Measurements from ENCODE around the gene MARF1.
"Not testable (repeated sequence)": the region's sequence is repeated elsewhere in the genome, so short reads cannot be mapped to it uniquely, and the experiment has no call there.

The MARF1 gene

DNA sequence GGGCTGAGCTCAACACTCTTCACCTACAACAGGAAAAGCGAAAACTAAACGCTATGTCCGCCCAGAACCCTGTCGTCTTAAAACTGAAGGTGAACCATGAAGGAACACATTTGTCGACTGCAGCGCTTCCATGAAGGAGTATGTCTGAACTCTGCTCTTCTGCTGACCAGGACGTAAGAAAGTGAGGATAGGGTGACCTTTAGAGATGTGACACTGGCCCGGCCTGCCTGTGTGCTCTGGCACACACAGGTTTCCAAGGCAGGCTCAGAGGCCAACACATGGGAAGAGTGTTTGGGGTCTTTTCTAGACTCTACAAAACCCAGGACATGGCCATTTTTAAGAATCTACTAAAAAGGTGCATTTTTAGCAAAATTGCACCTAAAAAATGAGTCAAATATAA lies 21.1 kb downstream of the MARF1 start:
- DNase-seq (ENCODE audit: low read depth in 1 of 2, low spot score in 1 of 2): no peak

DNA sequence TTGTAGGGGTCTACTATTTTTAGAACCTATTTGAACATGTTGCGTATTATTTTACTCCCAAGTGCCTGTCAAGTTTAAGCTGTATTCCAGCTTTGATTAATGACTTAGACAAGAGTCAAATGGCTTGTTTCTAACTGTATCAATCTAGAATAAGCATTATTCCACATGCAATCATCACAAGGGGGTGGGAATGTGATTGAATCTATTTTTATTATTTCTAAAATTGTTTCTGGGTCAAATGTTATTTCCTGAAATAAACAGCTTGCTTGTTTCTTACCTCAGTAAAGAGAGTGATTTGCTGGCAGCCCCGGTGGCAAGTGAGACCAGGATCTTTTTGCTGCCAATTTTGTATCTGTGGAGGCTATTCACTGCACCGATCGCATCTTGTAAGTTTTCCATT lies 21.5 kb downstream of the MARF1 start:
- DNase-seq (ENCODE audit: low read depth in 1 of 2, low spot score in 1 of 2): no peak

DNA sequence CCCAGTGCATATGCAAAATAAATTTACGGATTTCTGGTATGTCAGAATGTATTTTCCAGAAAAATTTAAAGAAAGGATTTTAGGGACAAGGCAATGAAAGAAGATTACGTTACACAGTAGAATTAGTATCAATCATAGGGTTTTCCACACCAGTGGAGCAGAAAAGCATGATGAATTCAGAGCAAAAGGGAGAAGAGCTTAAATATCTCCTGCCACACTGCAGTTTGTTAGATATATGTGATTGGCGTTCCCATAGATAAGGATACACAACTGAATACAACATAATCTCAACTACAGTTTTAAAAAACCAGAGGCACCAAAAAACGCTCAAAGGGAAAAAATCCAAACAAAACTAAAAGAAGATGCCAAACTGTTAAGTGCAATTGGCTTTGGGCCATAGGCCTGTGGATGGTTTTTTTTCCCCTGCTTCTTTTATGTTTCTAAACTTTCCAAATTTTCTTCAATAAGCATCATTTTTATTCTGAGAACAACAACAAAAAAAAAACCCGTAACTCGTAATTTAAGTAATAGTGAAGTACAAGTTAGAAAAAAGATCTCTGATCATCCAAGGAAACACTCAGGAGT lies 22.3 kb downstream of the MARF1 start:
- no peak for DNase-seq (ENCODE audit: low read depth in 1 of 2, low spot score in 1 of 2)

DNA sequence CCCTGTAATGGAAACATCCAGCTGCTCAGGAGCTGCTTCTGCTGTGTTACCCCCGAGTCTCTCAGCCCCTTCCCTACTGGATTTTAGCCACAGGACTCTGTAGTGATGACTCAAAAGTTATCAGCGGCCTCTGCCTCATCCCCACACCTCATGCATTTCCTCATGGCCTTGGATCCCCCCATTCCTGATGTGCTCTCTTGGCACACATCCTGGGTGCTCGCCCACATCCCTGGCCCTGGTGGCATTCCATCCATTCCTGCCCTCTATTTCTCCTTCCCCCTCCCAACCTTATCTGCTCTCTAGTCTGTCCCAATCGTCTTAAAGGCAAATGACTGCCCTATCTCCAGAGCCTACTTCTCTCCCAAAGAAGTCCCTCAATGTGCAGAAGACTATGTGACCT lies 24.6 kb downstream of the MARF1 start:
- DNase-seq (ENCODE audit: low read depth in 1 of 2, low spot score in 1 of 2): no peak

DNA sequence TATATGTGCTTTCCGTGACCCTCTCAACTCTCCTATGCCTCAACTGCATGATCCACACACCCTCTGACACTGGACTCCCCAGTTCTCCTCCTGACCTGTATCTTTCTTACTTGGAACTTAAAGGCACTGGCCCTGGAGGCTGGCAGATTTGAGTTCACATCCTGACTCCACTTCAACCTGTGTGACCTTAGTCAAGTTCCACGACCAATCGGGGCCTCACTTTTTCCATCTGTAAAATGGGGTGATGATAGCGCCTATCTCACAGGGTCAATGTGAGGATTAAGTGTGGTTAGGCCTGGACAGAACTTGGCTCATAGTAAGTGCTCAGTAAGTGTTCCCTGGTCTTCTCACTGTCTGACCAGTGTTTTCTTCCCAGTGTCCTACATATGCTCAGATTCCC lies 25.1 kb downstream of the MARF1 start:
- DNase-seq (ENCODE audit: low read depth in 1 of 2, low spot score in 1 of 2): no peak

DNA sequence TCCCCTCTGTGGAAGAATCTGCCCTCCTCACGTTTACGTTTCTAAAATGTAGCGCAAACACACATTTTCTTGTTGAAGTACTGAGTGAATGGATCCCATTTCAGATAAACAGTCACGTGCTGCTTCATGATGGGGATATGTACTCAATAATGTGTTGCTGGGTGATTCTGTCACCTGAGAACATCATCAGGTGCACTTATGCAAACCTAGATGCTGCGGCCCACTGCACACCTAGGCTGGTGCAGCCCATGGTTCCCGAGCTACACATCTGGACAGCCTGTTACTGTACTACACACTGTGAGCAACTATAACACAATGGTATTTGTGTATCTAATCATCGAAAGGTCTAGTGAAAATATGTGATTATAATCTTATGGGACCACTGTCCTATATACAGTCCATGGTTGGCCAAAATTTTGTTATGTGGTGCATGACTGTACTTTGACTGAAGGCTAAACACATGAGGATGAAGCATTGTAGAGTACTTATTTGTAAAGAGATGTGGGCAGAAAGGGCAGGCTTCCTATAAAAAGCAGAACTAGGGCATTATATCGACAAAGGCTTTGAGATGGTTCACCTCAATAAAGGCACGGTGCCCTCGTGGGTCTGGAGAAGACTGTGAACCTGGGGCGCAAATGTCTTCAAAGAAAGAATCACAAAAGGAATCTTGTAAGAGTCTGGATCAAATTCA lies 26.3 kb downstream of the MARF1 start:
- no peak for DNase-seq (ENCODE audit: low read depth in 1 of 2, low spot score in 1 of 2)

DNA sequence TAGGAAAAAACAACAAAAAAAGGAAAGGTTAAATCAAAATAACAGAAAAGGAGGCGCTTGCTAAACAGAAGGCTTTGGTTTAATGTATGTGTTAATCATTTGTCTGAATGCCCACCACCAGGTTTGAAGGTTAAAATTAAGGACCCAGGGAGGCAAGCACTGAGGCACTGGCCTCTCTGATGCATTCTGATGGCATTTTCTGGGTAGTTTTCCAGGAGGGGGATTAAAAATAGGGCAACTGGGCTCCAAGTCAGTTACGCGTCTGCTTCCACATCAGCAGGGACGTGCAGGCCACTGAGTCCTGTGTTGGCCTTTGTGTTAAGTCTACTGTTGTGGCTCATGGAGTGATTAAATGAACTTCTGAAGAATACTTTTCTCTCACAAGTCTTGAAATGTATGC lies 26.9 kb downstream of the MARF1 start:
- no peak for DNase-seq (ENCODE audit: low read depth in 1 of 2, low spot score in 1 of 2)

DNA sequence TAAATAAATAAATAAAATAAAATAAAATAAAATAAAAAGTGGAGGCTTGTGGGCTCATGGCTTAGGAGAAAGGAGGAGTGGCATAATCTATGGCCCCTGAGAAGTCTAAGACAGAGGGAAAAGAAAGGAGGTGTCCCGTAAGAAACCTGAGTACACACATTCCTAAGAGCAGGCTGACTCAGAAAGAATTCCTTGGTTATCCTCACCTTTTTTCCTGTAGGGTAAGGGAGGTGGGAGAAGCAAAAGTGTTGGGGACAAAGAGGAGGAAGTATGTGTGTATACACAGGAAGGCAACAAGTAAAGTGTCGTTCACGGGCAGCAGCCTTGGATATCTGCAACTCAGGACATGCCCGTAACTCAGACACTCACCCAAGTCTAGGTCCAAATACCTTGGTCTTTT lies 29.3 kb downstream of the MARF1 start:
- DNase-seq (ENCODE audit: low read depth in 1 of 2, low spot score in 1 of 2): no peak

DNA sequence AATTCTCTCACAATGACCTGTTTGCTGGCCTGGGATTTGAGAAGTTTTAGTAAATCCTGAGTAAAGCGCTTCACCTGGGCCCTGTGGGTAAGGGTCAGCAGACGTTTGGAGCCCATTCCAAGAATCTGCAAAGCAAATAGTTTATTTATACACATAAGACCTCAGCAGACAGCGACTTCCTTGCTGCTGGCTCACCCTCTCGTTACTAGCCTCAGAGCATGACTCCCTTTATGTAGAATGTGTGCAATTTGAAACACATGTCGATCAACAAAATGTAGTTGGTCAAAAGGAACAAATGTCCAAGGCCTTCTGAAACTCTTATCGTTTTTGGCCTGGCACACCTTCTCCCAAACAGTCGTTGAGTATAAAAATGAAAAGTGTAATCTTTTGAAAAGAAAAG lies 31.3 kb downstream of the MARF1 start:
- no peak for DNase-seq (ENCODE audit: low read depth in 1 of 2, low spot score in 1 of 2)

DNA sequence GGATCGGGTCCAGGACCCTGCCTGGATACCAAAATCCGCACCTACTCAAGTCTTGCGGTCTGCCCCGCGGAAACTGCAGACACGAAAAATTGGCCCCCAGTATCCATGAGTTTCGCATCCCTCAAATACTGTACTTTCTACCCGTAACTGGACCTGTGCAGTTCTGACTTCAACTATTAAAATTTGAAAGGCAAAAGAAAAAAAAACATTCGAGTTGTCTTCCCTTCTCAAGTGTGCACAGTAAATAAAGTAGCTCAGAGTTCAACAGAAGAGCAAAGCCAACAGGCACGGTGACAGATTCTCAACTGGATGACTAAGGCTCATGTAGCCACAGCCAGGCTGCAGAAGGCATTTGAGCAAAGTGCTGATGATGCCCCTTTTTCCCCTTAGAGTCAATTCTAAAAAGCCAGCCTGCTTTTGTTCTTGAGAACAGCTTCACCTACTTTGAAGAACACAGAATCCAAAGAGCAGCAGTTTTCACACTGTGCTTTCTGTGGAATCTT lies 32.5 kb downstream of the MARF1 start:
- DNase-seq (ENCODE audit: low read depth in 1 of 2, low spot score in 1 of 2): no peak

DNA sequence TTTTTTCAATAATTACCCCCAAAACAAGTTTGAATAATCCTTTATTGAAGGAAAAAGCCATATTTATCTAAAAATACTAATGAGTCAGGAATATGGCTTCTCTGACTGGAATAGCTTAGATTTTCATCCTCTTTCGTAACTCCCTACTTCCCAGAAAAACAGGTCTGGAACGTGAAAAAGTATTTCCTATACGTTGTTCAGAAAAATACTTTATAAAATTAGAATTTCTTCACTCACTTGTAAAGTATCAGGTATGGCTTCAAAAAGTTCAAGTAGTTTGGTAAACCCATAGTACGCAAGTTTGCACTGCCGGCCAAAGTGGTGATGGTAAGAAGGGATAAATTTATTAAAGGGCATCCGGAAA lies 33.7 kb downstream of the MARF1 start:
- no peak for DNase-seq (ENCODE audit: low read depth in 1 of 2, low spot score in 1 of 2)

DNA sequence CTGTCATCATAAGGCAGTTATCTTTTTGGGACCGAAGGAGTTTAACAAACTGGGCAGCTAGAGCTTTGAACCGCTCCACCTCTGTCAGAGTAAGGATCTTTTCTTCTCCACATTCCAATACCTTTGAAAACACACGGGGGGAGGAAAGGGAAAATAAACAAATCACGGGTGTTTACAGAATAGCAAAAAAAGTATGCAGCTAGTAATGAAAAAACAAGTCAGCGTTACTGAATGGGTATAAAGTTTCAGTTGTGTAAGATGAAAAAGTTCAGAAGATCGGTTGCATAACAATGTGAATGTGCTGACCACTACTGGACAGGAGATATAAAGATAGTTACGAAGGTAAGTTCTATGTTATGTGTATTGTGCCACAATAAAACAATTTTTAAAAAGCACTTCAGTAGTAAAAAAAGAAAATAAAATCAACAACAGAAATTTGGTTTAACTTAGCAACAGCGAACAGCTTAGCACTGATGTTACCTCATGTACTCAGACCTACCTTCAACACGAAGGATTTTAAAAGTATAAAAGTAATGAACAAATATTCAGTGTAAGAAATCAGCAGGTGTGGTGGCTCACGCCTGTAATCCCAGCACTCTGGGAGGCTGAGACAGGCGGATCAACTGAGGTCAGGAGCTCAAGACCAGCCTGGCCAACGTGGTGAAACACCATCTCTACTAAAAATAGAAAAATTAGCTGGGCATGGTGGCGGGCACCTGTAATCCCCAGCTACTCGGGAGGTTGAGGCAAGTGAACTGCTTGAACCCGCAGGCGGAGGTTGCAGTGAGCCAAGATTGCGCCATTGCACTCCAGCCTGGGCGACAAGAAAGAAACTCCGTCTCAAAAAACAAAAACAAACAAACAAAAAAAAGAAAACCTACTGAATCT lies 34.3 kb downstream of the MARF1 start:
- no peak for DNase-seq (ENCODE audit: low read depth in 1 of 2, low spot score in 1 of 2)

DNA sequence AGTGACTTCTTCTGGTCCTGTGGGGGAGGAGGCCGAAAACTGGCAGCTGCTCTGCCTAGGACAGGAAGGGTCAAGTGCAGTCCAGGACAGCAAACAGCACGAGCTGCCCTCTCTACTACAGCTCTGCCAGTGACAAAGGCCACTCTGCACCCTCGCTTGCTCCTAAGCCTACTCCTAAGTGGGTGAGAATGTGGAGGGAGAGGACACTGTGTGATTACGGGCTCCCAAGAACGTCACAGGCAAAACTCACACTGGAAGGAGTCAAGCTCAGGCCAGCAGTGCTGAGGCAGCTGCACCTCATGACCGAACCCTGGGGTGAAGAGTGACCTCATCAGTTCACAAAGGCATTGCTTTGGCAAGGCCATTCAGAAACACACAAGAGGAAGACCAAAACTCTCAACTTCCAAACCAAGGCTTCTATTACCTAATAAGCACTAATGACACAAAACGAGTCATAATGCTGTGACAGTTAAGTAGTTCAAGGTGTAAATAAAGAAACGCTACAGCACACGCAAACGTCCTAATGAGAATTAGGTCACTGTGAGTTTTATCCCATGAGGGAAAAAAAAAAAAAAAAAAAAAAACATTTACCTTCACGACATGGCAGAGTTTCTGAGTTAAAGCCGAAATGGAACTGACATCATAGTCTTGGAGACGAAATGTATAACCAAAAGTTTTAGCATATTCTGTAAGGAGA lies 35.1 kb downstream of the MARF1 start:
- DNase-seq (ENCODE audit: low read depth in 1 of 2, low spot score in 1 of 2): no peak

DNA sequence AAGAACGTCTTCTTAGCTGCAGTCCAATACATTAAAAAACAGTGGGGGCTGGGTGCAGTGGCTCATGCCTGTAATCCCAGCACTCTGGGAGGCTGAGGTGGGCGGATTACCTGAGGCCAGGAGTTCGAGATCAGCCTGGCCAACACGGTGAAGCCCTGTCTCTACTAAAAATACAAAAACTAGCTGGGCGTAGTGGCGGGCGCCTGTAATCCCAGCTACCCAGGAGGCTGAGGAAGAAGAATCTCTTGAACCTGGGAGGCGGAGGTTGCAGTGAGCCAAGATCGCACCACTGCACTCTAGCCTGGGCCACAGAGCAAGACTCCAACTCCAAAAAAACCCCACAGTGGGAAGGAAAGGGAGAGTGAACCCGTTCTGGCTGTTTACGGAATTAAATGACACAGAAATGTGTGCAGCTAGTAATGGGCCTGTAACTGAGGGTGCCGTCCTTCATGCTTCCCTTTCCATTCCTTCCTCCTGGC lies 35.7 kb downstream of the MARF1 start:
- not testable (repeated sequence) for DNase-seq (ENCODE audit: low read depth in 1 of 2, low spot score in 1 of 2)

DNA sequence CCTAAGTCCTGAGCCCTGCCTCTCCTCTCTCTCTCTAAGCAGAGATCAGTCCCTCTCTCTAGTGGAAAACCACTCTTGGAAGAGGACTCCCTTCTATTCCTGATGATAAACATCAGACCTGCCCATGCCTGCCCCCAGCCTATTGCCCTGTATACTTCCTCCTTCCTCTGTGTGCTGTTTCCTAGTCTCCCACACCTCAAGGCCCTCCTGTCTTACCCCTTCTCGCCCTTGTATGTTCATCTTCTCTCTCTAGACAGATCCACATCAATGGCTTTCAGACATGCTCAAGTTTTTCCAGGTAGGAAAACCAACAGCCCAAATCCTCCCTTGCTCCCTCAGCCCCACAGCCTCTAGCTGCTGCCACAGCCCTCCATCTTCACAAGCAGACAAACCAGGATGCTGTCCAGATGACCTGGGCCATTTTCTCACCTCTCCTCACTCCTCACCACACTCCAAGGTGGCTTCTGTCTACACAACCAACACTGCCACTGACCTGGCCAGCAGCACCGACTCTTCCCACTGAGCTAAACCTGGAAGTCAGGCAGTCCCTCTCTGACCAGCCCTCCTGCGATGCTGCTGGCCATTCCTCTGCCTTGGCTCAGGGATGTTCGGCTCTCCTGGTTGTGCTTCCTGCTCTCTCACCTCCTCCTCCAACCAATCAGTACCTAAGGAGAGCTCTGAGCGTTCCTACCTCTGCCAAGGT lies 36.3 kb downstream of the MARF1 start:
- no peak for DNase-seq (ENCODE audit: low read depth in 1 of 2, low spot score in 1 of 2)

DNA sequence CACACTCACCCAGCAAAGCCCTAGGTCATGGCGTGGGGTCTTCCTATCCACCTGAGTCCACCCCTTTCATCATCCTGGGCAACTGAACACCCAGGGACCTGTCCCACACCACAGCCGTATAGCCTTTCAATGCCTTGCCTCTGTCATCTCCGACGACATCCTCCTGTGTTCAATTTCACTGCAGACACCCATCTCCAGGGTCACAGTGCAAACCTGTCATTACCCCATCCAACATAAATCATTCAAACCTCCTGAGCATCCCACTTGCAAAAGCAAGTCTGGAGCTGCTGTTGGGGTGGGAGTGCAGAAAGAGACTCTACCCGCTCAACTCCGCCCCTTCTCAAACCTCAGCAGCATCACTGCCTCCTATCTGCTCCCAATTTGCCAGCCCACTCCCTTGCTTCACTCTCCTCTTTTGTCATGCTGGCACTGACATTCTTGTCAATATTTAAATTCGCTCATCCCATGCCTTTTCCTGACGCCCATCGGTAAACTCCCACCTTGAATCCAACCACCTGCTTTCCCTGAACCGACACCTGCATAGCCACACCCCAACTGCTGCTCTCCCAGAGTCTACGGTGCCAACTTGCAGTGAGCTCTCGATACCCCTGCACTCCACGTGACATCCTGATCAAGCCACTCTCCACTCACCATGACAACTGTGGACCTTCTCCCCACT lies 37.0 kb downstream of the MARF1 start:
- DNase-seq (ENCODE audit: low read depth in 1 of 2, low spot score in 1 of 2): no peak

DNA sequence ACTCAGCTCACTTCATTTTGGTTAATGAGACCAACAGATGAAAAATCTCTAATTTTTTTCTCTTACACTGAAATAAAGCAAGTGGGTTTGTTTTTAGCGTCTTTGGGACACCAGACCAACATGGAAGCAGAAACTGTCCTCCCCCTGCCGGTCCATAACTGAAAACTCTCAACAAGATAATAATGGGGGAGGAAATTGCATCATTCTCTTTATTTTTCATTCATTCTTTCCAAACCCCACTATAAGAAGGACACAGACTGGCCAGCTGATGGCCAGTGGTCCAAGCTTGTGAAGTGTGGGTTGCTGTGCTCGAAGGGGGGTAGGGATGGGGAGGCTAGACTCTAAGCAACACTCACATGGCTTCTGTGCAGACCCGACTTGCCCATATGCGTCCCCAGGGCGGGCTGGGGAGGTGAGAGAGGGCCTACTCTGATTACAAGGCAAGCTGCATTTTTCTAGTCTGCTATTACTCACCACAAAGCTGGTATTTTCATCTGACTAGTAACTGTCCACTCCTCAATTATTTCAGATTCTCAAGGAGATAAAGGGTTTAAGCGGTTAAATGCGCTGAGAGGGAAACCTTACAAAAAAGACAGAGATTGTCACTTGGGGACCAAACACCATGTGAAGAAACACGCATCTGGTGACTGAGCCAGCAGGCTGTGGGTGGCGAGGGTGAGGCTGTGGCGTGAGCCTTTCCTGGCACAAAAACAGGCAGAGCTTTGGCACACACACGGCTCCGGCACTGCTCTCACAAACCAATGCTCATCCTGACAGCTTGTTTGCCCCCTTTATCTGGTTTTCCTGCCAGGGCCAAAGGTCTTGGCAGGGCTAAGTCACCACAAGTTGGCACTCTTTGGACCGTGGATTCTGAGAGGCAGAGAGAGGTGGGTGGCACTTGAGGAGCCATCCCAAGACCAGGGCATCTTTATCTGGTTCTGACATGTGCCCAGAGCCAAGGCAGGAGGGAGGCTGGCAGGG lies 38.2 kb downstream of the MARF1 start:
- DNase-seq (ENCODE audit: low read depth in 1 of 2, low spot score in 1 of 2): no peak

DNA sequence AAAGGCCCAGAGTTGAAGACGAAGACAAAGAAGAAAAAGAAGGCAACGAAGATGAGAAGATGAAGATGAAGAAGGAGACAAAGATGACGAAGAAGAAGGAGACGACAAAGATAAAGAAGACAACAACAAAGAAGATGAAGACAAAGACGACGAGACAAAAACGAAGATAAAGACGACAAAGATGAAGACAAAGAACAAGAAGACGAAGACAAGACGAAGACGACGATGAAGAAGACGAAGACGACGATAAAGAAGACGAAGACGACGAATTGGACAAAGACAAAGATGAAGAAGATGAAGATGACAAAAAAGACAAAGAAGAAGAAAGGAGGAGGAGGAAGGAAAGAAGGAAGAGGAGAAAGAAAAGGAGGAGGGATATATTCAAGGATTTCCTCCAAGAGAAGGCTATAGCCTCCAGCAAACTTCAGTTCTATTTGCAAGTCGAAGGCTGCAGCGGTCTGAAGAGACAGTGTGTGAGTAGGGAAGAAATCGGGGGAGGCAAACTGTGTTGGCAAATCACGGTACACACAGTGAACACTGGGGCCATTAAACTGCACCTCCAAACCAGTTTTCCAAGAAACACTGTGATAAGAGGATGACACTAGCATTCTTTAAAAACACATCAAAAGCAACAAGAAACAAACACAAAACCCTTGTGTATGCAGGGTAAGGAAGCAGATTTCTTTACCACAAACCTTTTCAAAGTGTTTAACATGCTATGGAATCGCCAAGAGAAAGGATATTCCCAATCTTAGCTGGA lies 40.5 kb downstream of the MARF1 start:
- no peak for DNase-seq (ENCODE audit: low read depth in 1 of 2, low spot score in 1 of 2)

All from activated CD4-positive, alpha-beta T cell treated with anti-CD3 and anti-CD28 coated beads, Interleukin-2, amount 50 U/mL, for 24 hours (primary cell).